Activated CD8-positive, alpha-beta memory T cell treated with anti-CD3 and anti-CD28 coated beads for 4 hours (primary cell): ENCODE data around the gene FKBP5.
"Not testable (repeated sequence)": the region's sequence is repeated elsewhere in the genome, so short reads cannot be mapped to it uniquely, and the experiment has no call there.

Source experiments
- DNase-seq, 2 donors: peaks; one replicate each; pipeline ENCODE4 v3.0.0-alpha.2; 2020; ENCODE audit warnings: low read depth in 2 of 2

FKBP5 gene

DNA sequence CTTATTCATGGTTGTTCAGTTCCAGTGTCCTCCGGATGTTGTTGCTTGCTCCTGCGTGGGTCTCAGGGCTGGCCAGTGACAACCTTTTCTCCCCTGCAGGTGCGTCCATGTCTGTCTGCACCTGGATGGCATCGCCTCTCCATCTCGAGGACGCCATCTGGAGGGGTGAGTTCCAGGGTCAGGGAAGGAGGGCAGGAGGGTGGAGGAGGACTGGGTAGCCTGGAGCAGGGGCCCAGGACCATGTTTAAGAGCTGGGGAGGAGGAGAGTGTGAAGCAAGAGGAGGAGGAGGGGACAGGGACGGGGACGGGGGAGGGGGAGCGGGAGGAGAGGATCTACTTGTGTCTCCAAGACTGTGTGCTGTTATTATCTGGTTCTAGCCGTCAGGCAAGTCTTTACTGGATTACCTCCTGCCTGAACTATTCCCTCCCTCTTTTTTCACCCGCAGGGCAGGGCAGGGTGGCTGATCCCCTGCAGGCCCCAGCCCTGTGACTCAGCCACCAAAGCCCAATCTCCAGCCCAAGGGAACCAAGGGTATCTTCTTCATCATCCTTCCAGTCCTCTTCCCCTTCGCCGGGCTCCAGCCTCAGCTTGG, 143.8 kb downstream of the FKBP5 start:
- no peak for DNase-seq

- DNase-seq = no peak
Observed at GRCh38 chr6:35543459-35544193, 145.1 kb downstream of the FKBP5 start.

GRCh38 chr6:35541836-35542235, 146.9 kb downstream of the FKBP5 start:
- DNase-seq = no peak

- no peak for DNase-seq
Observed at GRCh38 chr6:35539223-35539622, 149.5 kb downstream of the FKBP5 start.

GRCh38 chr6:35535847-35536246, 152.9 kb downstream of the FKBP5 start:
- not testable (repeated sequence) for DNase-seq

GRCh38 chr6:35534407-35535170, 154.1 kb downstream of the FKBP5 start:
- no peak for DNase-seq

DNA sequence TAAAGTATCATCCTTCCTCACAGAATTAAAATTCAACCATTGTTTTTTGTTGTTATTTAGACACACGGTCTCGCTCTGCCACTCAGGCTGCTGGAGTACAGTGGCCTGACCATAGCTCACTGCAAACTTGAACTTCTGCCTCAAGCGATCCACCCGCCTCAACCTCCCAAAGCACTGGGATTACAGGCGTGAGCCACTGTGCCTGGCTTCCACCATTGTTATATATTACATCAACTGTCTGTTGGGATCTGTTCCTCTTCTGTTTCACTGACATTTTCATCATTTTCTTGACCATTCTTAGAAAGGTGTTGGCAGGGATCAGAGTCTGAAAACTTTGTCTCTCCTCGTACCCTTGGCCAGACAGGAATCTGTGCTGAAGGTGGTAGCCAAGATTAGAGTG, 154.7 kb downstream of the FKBP5 start:
- DNase-seq = no peak

DNA sequence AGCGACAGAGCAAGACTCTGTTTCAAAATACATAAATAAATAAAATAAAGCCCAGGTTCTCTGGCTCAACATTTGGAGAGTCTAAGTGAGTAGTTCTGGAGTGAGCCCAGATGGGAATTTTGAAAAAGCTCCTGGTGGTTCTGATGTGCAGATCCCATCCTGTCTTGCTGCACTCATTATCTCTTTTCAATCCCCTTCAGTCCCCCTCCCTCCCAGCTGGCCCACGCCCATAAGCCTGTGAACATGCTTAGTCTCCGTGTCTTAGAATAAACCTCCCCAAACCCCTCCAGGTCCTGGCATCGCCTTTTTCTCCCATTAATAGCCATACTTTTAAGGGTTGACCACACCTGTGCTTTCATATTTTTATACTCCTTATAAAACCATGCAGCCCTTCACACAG, 156.6 kb downstream of the FKBP5 start:
- DNase-seq = no peak

GRCh38 chr6:35524380-35525020, 164.2 kb downstream of the FKBP5 start:
- no peak for DNase-seq
